ENCODE results near the gene IFNK. TPM values are rescaled to one million over a fixed set of nuclear protein-coding genes. Genes with fewer than 3 reads are reported as not detected.

The IFNK gene
- total RNA-seq, 4 donors from 2014 or later, result not detected

GRCh38 chr9:27558307-27558706 is 34.2 kb downstream of the IFNK start:
- Histone ChIP-seq H3K4me1 (no peaks in the 10 kb centered on the region), H3K36me3 (peaks cover 3 to 92% of the 10 kb centered on the region in 2 donors), H3K4me3 (no peak overlapping the region), H3K9me3 (no peaks in the 10 kb centered on the region), H3K27ac (no peak overlapping the region), H3K27me3 (no peaks in the 10 kb centered on the region)
- TF ChIP-seq POLR2A (IDR thresholded peaks at IDR 0.05) (no peak), POLR2AphosphoS5 (IDR thresholded peaks at IDR 0.05) (no peak), EP300 (IDR thresholded peaks at IDR 0.05) (no peak), CTCF (IDR thresholded peaks at IDR 0.05) (no peak)
- ATAC-seq, result no peak

- Histone ChIP-seq H3K4me1 (no peaks in the 10 kb centered on the region), H3K27ac (no peak overlapping the region), H3K4me3 (no peak overlapping the region), H3K27me3 (no peaks in the 10 kb centered on the region), H3K36me3 (peaks cover 0 to 83% of the 10 kb centered on the region in 2 donors), H3K9me3 (no peaks in the 10 kb centered on the region)
- TF ChIP-seq EP300 (IDR thresholded peaks at IDR 0.05), result no peak
- TF ChIP-seq POLR2AphosphoS5 (IDR thresholded peaks at IDR 0.05), result no peak
- TF ChIP-seq POLR2A (IDR thresholded peaks at IDR 0.05), result no peak
- no peak for TF ChIP-seq CTCF (IDR thresholded peaks at IDR 0.05)
- no peak for ATAC-seq
Measured at GRCh38 chr9:27560457-27560856, 36.4 kb downstream of the IFNK start.

- no peak for ATAC-seq
- WGBS, 2 donors (ENCODE audit: low coverage in 1 of 2), result 72 to 82% methylated on average over 3 of the region's 3 CpGs
- Histone ChIP-seq H3K27me3 (no peaks in the 10 kb centered on the region), H3K27ac (no peak overlapping the region), H3K4me3 (no peak overlapping the region), H3K9me3 (no peaks in the 10 kb centered on the region), H3K36me3 (peaks cover 0 to 83% of the 10 kb centered on the region in 2 donors), H3K4me1 (peaks cover 0 to under 1% (median 0%) of the 10 kb centered on the region in 3 donors)
- no peak for TF ChIP-seq POLR2AphosphoS5 (IDR thresholded peaks at IDR 0.05)
- TF ChIP-seq CTCF (IDR thresholded peaks at IDR 0.05), result no peak
- TF ChIP-seq EP300 (IDR thresholded peaks at IDR 0.05), result no peak
Measured at GRCh38 chr9:27561685-27562084, 37.6 kb downstream of the IFNK start.

GRCh38 chr9:27563738-27564430 is 39.8 kb downstream of the IFNK start:
- Histone ChIP-seq H3K27ac (peak overlapping the region in 1 of 4 donors; percentile 32), H3K27me3 (no peaks in the 10 kb centered on the region), H3K9me3 (no peaks in the 10 kb centered on the region), H3K4me1 (peaks cover 0 to 4% (median 0%) of the 10 kb centered on the region in 3 donors), H3K36me3 (peaks cover 0 to 64% of the 10 kb centered on the region in 2 donors), H3K4me3 (no peak overlapping the region)
- ATAC-seq, result no peak
- TF ChIP-seq EP300 (IDR thresholded peaks at IDR 0.05) (no peak), POLR2AphosphoS5 (IDR thresholded peaks at IDR 0.05) (no peak), POLR2A (IDR thresholded peaks at IDR 0.05) (no peak), CTCF (IDR thresholded peaks at IDR 0.05) (no peak)
- WGBS, 2 donors (ENCODE audit: low coverage in 1 of 2), result 73 to 88% methylated on average over 4 of the region's 4 CpGs

GRCh38 chr9:27564670-27565069 is 40.6 kb downstream of the IFNK start:
- Histone ChIP-seq H3K9me3 (no peaks in the 10 kb centered on the region), H3K27ac (peak overlapping the region in 1 of 4 donors; percentile 32), H3K27me3 (no peaks in the 10 kb centered on the region), H3K36me3 (peaks cover 0 to 57% of the 10 kb centered on the region in 2 donors), H3K4me1 (peaks cover 0 to 4% (median 0%) of the 10 kb centered on the region in 3 donors), H3K4me3 (no peak overlapping the region)
- TF ChIP-seq CTCF (IDR thresholded peaks at IDR 0.05) (no peak), EP300 (IDR thresholded peaks at IDR 0.05) (no peak), POLR2A (IDR thresholded peaks at IDR 0.05) (no peak), POLR2AphosphoS5 (IDR thresholded peaks at IDR 0.05) (no peak)
- WGBS, 2 donors (ENCODE audit: low coverage in 1 of 2), result 88 to 100% methylated on average over 1 of the region's 1 CpG
- ATAC-seq, result no peak

Data from gastroesophageal sphincter (tissue), 4 donors.